Embryonic facial prominence (tissue), 1 donor: ENCODE results near the gene RIT2.
A peak's percentile ranks its signal among the peaks of the same experiment; 100 is the strongest.
"Not testable (repeated sequence)": the region's sequence is repeated elsewhere in the genome, so short reads cannot be mapped to it uniquely, and the experiment has no call there.

Experiments used
- DNase-seq: peaks from one replicate; pipeline ENCODE4 v3.0.0-alpha.2; 2016; ENCODE audit errors: extremely low spot score

Gene RIT2

DNA sequence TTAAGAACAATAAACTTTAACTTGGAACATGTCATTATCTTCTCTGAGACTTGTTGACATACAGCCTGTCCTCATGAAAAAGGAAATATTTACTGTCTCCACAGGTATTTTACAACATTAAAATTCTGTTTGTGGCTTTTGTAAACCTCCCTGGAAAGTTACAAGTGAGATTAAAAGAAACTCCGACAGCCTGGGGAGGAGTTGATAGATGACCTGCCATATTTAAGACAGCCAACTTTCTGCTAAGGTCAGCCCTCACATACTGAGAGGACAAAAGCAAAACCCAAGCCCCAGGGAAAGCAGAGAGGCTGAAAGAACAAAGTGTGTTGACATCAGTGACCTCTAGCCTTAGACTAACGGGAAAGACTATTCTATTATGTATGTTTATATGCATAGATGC, 350.2 kb downstream of the RIT2 start:
- no peak for DNase-seq

DNA sequence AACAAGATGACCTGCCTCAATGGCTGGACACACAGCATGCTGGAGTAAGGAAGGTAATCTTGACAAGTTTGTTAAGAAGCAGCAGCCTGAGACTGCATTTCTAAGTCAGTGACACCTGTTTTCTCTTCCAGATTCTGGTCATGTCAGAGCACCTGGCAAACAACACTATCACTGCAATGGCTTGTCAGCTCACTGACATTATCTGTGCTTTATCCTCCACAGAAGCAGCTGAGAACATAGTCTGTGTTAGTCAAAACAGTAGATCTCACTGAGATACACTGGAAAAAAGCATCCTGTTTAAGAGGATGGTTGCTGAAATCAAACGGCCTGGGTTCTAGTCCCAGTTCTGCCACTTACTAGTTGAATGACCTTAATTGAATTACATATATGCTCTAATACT, 355.2 kb downstream of the RIT2 start:
- DNase-seq, result no peak

DNA sequence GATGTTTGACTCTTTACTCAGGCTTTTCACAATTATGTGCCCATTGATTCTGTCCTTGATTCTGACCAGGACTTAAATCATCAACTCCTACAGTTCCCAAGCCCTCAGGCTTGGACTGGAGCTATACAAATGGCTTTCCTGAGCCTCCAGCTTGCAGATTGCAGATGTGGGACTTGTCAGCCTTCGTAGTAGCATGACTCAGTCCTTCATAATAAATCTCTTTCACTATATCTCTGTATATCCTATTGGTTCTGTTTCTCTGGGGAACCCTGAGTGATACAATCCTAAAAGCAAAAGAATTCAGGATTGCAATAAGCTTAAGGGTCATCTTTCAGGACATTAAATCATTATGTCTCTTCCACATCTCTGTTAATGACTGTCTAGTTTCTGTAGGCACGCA, 356.6 kb downstream of the RIT2 start:
- no peak for DNase-seq

DNA sequence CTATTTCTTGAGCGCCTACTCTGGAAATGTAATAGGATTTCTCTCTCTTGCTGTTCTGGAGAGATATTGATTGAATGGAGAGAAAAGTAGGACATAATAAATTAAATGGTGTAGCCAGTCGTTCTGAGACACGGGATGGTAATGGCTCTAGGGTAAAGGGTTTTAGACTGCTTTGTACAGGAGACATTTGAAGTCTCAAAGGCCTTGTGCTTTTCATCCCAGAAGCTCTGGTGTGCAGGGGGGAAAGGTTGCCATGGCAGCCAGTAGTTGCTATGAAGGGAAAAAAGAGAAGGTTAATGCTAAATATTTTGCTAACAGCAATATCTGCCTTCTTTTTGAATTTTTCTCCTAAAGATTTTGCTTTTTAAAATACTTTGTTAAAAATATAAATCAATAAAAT, 359.3 kb downstream of the RIT2 start:
- no peak for DNase-seq

DNA sequence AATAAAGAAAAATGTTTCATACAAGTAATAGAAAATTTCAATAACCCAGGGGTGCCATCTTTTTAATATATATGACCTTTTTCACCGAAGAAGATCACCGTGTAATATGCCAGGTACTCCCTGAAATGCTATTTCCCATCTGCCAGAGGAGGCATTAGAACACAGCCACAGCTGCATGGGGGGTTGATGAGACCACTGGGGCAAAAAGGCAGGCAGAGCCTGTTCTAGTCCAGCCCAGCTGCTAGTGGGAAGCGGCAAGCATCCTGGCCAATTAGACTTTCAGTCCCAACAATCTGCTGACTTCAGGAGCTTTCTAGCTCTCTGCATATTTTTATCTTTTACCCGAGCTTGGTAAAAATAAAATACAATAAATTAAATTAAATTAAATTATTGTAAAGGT, 362.6 kb downstream of the RIT2 start:
- no peak for DNase-seq

DNA sequence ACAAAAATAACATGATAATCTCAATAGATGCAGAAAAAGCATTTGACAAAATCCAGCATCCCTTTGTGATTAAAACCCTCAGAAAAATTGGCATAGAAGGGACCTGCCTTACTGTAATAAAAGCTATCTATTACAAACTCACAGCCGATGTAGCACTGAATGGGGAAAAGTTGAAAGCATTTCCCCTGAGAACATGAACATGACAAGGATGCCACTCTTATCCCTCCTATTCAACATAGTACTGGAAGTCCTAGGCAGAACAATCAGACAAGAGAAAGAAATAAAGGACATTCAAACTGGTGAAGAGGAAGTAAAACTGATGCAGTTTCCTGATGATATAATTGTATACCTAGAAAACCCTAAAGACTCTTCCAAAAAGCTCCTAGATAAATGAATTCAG, 368.7 kb downstream of the RIT2 start:
- DNase-seq, result no peak

DNA sequence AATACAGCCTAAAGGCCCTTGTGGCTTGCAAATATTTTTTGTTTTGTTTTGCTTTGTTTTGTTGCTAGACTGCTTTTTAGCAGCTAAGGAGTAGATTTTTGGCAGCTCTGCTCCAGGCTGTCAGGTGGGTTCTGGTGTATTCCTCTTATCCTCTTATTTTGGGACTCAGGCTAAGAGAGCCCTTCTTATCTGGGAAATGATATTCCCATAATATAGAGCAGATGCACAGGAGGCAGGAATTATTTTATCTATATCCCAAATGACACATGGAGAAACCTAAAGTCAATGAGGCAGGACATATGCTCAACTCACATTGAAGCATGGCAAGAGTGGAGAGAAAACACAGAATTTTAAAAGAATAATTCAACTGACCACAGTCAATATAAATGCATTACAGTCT, 369.6 kb downstream of the RIT2 start:
- DNase-seq, result no peak

DNA sequence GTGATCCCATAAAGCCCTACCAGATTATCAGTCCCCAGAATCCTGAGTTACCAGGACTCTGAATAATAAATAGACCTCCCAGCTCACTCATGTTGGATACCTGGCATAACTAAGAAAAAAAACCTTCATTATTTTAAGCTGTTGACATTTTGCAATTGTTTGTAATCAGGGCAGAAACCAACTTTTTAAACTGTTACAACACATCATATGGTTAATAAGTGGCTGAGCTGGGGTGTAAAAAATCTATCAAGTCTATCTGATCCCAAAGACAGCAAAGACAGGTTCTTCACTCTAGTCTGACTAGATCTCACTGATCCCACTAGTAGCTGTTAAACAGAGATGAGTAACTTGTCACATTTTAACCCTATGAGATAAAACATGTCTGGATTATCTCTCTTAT, 370.3 kb downstream of the RIT2 start:
- no peak for DNase-seq

DNA sequence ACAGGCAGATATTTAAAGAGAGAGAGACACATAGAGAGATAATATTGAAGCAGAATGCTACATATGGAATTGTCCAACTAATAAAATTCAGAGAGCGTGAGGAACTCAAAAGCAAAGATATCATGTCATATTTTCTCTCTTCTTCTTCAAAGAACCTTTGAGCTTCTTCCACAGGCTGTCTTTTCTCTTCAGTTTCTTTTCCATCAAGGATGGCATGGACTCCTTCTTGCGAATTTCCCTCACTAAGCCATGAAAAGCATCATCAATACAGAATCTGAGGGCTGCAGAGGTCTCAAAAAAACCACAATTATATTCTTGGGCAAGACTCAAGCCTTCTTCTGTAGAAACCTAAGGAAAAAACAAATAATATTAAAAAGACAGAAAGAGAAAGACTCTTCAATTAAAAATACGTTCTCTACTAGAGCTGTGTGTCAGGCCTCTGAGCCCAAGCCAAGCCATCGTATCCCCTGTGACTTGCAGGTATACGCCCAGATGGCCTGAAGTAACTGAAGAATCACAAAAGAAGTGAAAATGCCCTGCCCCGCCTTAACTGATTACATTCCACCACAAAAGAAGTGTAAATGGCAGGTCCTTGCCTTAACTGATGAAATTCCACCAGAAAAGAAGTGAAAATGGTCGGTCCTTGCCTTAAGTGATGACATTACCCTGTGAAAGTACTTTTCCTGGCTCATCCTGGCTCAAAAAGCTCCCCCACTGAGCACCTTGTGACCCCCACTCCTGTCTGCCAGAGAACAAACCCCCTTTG, 371.9 kb downstream of the RIT2 start:
- DNase-seq, result no peak

DNA sequence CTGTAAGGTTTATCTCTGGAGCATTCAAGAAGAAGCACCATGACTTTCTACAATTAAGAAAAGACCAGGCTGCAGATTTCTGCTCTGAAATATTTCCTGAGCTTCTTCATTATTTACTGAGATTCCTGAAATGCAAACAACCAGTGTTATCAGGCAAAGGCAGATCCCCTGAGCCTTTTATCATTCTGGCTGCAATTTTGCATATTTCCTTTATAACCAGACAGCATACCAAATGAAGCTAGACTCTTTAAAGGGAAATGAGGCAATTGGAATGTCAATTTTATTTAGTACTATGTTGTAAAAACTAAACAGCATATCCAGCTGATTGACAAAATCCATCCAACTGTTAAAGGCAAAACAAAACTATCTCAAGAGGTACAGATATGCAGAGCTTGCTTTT, 372.5 kb downstream of the RIT2 start:
- DNase-seq, result no peak

DNA sequence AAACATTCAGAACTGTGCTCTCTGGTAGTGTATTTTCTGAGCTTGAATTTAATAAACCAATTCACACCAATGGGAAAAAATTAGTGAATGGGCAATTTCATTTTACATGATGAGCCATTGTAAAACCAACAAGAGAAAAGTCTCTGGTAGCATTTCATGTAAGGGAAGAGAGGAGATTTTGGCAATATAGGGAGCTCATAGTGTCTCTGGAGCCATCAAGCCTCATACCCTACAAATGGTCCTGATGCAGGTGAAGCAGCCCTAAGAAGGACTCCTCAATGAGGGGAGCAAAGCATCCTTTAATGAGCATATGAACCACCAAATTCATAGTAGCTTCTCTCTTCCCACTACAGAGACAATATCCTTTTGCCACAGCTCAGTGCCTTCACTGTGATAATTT, 373.0 kb downstream of the RIT2 start:
- DNase-seq, result no peak

DNA sequence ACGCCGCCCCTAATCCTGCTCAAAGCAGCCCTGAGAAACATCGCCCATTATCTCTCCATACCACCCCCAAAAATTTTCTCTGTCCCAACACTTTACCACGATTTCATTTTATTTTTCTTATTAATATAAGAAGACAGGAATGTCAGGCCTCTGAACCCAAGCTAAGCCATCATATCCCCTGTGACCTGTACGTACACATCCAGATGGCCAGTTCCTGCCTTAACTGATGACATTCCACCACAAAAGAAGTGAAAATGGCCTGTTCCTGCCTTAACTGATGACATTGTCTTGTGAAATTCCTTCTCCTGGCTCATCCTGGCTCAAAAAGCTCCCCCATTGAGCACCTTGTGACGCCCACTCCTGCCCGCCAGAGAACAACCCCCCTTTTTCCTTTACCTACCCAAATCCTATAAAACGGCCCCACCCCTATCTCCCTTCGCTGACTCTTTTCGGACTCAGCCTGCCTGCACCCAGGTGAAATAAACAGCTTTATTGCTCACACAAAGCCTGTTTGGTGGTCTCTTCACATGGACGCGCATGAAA, 373.6 kb downstream of the RIT2 start:
- DNase-seq, result not testable (repeated sequence)

DNA sequence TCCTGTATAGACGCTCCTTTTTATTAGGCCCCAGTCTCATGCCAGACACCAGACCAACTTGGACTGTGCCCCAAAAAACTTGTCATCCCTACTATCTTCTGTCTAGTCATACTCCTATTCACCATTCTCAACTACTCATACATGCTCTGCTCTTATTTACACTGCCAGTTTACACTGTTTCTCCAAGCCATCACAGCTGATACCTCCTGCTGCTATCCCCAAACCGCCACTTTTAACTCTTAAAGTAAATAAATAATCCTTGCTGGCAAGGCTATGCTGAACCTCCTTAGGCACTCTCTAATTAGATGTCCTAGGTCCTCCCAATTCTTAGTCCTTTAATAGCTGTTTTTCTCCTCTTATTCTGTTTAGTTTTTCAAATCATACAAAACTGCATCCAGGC, 374.2 kb downstream of the RIT2 start:
- not testable (repeated sequence) for DNase-seq

DNA sequence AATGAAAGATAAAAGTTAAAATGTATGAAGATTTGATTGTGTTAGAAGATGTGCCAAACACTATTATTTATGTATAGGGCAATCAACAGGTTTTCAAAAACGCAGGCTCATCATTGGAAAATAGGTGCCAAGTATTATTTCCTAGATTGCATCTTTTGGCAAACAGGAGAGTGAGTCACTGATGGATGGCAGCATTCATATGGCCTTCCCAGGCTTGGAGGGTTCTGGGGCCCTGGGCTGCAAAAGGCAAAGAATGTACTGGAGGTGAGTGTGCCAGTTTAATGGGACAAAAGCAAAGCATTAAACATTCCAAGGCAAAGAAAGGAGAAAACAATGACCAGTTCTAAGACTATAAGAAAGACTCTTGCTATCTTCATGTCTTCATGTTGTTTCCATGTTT, 379.4 kb downstream of the RIT2 start:
- DNase-seq, result no peak

DNA sequence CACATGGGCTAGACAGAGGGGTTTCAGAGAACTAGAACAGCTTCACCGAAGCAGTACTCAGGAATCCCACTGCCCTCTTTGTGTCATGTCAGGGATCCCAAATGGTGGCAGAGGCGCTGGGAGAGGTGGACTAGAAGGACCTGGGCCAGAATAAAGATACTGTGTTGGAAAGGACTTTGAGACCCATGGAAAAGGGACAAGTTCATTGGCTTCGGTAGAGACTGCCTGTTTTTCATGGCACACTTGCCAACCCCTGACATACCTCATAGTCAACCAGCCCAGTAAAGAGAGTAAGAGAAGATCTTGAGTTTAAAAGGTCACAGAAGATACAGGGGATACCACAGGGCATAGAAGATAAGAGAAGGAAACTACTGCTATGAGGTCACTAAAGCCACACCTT, 381.0 kb downstream of the RIT2 start:
- DNase-seq, result no peak

DNA sequence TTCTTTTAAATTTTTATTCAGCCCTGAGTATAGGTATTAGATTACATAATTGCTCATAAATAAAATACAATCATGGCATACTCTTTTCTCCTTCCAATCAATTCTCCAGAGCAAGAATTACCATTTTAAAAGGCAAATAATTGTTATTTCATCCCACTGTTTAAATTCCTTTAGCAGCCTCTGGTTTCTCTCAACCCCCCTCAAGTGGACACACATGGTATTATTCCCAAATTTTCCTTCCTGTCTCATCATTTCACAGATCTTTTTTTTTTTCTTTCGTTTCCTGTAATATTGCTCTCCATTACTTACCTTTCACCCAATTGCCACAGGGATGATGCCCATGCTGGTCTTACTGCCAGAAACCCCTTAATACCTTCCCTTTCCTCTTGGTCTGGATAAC, 385.2 kb downstream of the RIT2 start:
- DNase-seq, result no peak

DNA sequence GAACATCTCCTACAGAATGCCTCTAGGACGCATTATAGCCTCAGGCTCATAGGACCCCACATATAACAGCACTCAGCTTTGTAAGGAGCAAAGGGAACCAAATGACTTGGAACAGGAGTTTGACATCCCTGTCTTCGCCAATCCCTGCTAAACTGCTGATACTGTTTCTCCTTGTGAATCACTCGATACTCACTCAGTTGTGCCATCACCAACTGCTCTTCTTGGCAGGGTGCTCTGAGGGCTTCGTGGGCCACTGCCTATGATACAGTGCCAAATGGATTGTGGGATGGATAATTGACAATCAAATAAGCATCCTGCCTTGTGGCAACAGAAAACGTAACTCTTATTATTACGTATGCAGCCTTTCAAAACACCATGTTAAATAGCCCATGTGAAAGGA, 396.3 kb downstream of the RIT2 start:
- no peak for DNase-seq

DNA sequence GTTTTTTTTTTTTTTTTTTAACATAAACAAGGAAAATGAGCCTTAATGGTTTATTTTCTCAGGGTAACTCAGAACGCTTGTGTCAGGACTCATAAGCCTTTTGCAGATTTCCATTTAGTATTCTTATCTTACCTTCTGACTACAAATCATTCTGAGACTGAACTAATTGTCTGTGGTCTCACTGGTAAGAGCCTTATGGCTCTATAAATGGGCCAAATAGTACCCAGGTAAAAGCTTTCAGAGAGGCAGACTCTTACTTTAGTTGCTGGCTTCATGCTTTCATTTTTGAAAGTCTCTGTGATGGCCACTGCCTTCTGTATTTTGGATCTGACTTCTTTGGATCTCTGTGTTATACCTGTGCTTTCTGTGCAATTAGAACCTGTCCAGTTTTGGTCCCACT, 403.4 kb downstream of the RIT2 start:
- DNase-seq, result no peak

DNA sequence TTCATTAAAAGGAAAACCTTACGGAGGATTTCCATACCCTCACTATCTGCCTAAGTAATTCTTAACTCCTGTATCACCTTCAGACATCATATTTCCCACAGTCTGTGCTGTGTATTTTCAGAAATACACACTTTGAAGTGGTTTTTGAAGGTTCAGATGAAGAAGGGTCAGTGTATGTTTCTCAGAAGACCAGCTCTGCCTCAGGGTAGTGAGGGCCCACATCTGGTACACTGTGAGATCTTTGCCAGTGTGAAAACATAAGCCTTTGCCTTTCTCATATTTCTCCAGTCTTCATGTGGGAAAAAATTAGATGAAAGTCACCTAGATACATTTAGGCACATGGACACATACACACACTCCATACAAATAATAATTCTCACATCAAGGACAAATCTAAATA, 408.4 kb downstream of the RIT2 start:
- DNase-seq, result no peak

DNA sequence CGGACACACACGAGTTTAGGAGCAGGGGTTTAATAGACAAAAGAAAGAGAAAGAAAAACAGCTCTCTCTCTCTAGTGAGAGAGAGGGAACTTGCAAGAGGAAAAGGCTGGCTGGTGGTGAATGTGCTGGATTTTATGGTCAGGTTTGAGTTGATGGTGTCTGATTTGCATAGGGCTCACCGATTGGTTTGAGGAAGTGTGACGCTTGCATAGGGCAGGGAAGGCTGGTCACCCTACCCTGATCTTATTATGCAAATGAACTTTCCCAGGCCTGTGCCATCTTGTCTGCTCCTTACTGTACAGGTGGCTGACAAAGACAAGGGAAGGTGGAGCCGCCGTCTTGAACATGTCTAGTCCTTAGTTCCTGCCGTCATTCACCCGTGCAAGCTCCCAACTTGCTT, 408.9 kb downstream of the RIT2 start:
- peak; percentile 50 for DNase-seq

DNA sequence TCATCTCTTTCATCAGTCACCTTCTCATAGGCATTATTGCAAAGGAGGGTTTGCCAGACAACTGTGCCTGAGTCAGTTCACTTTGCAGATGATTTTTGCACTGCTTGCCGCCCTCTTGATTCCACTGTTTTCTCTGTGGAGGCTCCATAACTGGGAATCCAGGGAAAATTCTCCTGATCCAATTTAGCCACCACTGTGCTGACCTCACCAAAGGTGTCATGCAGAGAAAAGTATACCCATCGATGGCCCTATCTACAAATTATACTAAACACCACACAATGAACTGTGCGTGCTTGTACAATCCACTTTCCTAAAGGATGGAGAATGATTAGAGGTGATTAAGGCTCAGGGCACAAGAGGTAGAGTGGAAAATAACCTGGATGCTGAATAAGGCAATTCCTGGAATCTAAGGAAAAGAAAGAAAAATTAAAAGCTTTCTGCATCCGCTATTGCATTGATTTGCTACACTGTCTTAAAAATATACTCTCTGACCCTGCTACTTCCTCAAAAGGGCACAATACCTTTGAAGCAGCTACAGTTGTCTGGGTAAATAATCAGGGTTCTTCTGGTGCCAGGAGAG, 409.4 kb downstream of the RIT2 start:
- no peak for DNase-seq
